GM19099 (cell line): Measurements from ENCODE around the gene FUNDC2.

ENCODE experiments used
- POLR2A ChIP-seq: IDR thresholded peaks from 3 replicates; pipeline ENCODE4 v1.6.1; 2011; ENCODE audit warnings: low read depth; ENCODE audit not compliant: insufficient read length; ENCODE audit errors: extremely low read depth

FUNDC2 gene

GRCh38 chrX:155026727-155027508, at the start of gene FUNDC2:
FUNDC2 (plus strand) TSS chrX:155026844; CDS start chrX:155026939, 95 bp downstream.
- peak; percentile 73 for TF ChIP-seq POLR2A

GRCh38 chrX:154979629-154980028, 47.0 kb upstream of the FUNDC2 start:
- TF ChIP-seq POLR2A, result no peak

GRCh38 chrX:154980330-154981115, 46.1 kb upstream of the FUNDC2 start:
- TF ChIP-seq POLR2A, result no peak

GRCh38 chrX:154981116-154981411, 45.6 kb upstream of the FUNDC2 start:
- no peak for TF ChIP-seq POLR2A

- TF ChIP-seq POLR2A, result no peak
Measured at GRCh38 chrX:154986826-154987575, 39.6 kb upstream of the FUNDC2 start.

- no peak for TF ChIP-seq POLR2A
Measured at GRCh38 chrX:154987940-154988339, 38.7 kb upstream of the FUNDC2 start.

- TF ChIP-seq POLR2A, result no peak
Measured at GRCh38 chrX:154988719-154989118, 37.9 kb upstream of the FUNDC2 start.

GRCh38 chrX:154990496-154990895, 36.1 kb upstream of the FUNDC2 start:
- no peak for TF ChIP-seq POLR2A

- no peak for TF ChIP-seq POLR2A
Measured at GRCh38 chrX:154991039-154991438, 35.6 kb upstream of the FUNDC2 start.

GRCh38 chrX:154991476-154991875, 35.2 kb upstream of the FUNDC2 start:
- no peak for TF ChIP-seq POLR2A

- TF ChIP-seq POLR2A, result no peak
Measured at GRCh38 chrX:154998204-154998880, 28.3 kb upstream of the FUNDC2 start.

GRCh38 chrX:155000841-155001240, 25.8 kb upstream of the FUNDC2 start:
- no peak for TF ChIP-seq POLR2A

GRCh38 chrX:155001873-155002272, 24.8 kb upstream of the FUNDC2 start:
- TF ChIP-seq POLR2A, result no peak

- TF ChIP-seq POLR2A, result no peak
Measured at GRCh38 chrX:155005190-155005589, 21.5 kb upstream of the FUNDC2 start.

GRCh38 chrX:155009994-155010472, 16.6 kb upstream of the FUNDC2 start:
- no peak for TF ChIP-seq POLR2A
